HG03097 (cell line): ENCODE measurements around the gene MEGF8.

Experiments
- ATAC-seq: cut with Tn5 transposase; IDR thresholded peaks from one replicate; pipeline ENCODE4 v1.9.1; 2021; ENCODE audit not compliant: unreplicated experiment, low FRiP score

The MEGF8 gene

DNA sequence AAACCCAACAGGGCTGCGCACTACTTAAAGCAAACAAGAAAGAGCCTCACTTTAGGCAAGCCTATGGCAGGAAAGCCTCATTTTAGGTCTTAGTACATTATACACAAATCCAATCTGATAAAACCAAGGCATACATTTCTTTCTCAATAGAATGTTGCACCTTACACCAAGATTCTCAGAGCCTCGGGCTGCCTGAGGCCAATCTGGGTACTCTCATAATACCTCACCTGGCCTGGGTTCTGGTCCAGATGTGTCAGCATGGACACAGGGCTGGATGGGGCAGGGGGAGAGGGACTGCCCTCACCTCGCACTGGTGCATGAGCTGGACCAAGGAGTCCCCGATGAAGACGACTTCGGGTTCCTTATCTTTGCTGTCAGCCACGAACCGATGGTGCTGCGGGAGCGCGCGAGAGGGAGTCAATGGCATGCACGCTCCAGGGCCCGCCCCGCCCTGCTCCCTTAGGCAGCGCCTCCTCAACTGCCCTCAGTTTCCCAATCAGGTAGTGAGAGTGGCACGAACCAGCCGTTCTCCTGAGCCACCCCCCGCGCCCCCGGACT, 23.7 kb upstream of the MEGF8 start, which contains the start of gene PRR19:
Gene PRR19, plus strand, starts transcription at position 487 of the 558 bp plus-strand sequence. CDS start 7,453 bp downstream, outside the sequence.
- ATAC-seq = peak; percentile 21

DNA sequence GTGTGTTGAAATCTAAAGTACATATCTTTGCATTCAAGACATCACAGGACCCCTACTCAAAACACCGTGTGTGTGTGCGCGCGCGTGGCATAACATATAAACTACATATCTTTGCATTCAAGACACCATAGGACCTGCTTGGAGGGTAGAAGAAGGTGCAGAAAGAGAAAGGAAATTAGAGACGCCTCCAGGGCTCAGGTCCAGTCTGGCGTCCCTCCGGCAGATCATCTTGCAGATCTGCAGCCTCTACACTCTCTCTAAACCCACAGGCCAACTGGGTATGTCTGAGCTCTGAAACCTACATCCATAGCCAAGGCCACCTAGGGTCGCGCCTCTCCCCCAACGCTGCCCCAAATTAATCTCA, 22.4 kb upstream of the MEGF8 start:
- no peak for ATAC-seq

DNA sequence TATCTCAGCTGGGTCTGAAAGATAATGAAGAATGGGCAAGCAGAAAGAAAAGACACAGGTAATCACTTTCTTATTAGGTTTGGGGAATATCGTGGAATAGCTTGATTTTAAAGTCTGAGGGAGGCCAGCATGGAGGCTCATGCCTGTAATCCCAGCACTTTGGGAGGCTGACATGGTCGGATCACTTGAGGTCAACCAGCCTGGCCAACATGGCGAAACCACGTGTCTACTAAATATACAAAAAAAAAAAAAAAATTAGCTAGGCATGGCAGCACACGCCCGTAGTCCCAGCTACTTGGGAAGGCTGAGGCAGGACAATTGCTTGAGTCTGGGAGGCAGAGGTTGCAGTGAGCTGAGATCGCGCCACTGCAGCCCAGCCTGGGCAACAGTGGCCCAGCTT, 21.6 kb upstream of the MEGF8 start:
- no peak for ATAC-seq

DNA sequence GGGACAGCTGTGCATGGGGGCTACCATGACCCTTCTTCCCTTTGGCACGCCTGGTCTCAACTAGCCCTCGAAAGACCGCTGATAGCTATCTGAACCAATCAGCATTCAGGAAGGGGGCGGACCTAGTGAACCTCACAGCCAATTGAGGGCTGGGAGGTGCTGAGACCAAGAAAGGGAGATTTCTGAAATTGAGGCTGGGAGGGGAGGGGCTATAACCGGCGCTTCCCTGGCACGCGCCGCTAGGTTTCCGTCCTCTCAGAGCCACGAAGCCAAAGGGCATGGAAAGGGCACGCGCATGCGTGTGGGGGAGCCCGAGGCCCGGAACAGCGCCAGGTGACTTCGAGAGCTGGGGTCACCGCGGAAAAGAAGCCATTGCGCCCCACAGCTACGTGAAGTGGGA, 18.8 kb upstream of the MEGF8 start:
- ATAC-seq = no peak

DNA sequence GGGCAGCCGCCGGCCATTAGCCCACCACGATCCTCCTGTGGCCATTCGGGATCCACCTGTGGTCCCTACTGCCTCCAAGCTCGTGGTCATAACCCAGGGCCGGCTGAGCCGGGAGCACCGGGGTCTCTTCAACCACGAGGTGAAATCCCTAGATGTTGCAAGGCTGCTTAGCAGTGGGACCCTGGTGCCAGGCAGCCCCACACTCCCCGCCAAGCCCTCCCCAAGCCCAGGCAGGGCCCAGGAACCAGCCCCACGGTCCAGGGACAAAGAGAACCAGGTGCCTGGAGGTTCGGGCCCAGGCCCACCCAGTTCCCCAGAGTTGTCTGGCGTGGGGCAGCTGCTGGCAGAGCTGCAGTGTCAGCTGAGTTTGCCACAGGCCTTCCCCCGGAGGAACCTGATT, 15.7 kb upstream of the MEGF8 start:
- ATAC-seq = no peak

DNA sequence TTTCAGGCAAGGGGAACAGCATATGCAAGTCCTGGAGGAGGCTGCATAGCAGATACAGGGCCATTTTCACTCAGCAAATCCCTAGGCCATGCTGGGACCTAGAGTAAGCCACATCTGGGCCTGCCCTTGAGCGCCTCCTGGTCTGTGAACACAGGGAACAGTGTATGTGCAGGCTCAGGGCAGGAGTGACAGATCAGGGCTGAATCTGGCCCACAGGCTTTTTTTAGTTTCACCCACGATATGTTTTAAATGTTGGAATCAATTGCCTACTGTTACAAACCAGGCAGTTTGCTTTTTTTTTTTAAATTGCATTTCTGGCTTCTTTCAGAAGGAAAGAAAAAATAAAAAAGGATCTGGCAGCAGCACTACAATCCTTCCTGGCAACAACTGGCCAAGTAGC, 13.8 kb upstream of the MEGF8 start:
- no peak for ATAC-seq

DNA sequence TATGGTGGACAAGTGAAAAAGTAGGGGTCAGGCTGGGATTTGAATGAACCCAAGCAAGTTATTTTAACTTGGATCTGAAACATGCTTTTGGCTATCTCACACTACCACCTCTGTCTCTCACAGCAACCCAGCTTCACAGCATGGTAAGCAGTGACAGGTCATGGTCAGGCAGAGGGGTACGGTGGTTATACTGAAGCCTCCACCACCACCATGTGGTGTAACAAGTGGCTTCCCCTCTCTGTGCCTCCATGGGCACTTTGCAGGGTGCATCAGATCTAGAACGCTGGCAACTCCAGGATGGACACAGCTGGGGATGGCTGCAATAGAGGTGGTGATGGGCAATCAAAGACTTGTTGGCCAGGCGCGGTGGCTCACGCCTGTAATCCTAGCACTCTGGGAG, 13.1 kb upstream of the MEGF8 start:
- ATAC-seq = no peak

DNA sequence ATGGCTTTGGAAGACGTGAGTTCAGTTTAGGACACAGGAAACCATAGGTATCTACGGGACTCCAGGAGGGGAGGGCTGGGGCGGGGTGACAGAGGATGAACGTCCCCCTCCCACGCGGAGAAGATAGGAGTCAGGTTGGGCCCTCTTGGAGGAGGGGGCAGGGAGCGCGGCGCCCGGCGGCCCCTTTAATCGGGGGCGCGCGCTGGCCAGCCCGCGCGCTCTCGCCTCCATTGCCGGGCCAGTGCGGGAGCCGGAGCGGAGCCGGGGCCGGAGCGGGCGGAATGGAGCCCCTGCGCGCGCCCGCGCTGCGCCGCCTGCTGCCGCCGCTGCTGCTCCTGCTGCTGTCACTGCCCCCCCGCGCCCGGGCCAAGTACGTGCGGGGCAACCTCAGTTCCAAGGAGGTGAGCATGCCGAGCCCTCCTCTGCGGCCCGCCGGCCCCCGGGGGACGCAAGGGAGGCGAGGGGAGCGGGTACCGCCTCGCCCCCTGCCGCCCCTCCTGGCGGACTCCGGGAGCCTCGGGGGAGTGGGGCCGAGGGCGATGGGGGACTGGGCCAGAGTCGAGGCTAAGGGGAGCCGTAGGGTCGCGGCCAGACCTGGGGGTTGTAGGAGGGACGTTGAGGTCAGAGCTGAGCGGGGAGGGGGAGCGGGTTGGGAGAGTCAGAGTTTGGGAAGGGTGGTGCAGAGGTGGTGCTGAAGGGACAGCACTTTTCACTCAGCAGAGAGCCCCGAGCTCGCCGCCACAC, 12.2 kb upstream of the MEGF8 start, which contains the start of gene TMEM145:
Gene TMEM145, plus strand, starts transcription at position 214 of the 744 bp plus-strand sequence. Its CDS starts 68 bp downstream, at position 282.
- no peak for ATAC-seq

DNA sequence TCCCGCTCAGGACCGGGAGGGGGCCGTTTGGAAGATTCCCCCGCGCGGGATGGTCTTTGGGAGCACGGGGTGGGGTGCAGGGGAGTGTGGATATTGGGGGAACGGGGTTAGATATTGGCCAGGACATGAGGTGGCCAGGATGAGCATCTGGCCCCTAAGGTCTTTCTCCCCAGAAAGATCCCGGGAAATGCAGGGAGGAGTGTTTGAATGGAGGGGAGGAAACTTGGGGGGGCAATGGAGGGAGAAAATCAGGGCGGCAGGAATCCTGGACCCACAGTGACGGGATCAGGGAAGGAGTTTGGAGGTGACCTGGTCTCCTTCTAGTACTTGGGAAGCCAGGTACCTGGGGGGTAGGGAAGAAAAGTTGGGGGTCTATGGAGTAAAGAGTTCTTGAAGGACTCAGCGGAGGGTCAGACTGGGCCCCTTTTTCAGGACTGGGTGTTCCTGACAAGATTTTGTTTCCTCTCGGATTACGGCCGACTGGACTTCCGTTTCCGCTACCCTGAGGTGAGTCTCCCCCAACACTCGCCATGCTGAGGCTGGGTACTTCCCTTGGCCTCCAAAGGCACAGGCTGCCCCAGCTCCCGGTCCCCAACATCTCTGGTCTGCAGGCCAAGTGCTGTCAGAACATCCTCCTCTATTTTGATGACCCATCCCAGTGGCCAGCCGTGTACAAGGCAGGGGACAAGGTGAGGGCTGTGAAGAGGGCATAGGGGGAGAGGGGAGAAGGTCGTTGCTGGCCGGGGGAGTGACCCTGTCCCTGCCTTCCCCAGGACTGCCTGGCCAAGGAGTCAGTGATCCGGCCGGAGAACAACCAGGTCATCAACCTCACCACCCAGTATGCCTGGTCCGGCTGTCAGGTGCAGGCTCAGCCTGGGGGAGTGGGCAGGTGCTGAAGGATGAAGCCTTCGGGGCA, 11.3 kb upstream of the MEGF8 start:
- ATAC-seq = no peak

DNA sequence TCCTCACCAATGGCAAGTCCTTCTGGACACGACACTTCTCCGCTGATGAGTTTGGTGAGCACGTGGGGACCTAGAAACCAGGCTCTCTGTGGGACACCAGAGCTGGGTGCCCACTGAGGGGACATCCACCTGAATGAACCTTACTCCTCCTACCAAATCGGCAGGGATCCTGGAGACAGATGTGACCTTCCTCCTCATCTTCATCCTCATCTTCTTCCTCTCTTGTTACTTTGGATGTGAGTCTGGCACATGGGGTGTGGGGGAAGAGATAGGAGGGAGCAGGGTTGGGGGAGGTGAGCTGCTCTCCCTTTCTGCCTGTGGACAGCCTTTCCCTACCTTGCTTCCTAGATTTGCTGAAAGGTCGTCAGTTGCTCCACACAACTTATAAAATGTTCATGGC, 10.4 kb upstream of the MEGF8 start:
- ATAC-seq = no peak

DNA sequence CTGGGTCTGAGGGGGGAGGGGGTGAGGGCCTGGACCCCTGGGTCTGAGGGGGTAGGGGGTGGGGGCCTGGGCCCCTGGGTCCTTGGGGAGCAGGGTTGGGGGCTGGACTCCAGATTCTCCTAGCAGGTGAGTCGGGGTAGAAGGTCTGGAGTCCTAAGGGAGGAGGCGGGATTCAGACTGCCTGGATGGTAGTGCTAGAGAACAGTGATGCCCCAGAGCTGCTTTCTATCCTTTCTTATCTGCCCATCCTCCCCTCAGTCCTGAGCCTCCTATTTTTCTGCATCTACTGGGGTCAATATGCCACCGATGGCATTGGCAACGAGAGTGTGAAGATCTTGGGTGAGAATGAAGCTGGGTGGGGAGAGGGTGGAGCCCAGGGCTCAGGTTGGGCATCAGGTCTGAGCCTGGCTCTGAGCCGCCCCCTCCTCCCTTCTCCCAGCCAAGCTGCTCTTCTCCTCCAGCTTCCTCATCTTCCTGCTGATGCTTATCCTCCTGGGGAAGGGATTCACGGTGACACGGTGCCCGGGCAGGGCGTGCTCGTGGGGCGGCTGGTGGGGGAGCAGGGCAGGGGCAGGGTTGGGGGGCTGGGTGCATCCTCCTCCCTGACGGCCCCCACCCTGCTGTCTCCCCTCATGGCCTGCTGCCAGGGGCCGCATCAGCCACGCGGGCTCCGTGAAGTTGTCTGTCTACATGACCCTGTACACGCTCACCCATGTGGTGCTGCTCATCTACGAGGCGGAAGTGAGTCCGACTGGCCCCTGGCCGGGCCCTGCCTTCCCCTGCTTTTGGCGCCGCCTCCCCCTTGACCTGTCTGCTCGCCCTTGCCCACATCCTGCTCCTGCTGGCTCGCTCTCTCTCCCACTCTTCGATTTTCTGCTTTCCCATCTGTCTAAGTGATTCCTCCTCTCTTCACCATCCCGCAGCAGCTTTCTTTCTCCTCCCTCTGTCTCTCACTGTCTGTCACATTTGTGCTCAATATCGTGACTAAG, 8.9 kb upstream of the MEGF8 start:
- no peak for ATAC-seq

DNA sequence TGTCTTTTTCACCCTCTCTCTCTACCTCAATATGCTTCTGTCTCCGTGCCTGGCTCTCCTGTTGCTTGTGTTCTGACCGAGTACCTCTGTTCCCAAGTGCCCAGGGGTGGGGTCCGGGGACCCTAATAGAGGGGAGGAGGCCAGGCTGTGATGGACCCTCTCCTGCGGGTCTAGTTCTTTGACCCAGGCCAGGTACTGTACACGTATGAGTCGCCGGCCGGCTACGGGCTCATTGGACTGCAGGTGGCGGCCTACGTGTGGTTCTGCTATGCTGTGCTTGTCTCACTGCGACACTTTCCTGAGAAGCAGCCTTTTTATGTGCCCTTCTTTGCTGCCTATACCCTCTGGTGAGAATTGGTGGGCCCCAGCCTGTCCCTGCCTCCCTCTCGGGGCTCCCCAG, 7.9 kb upstream of the MEGF8 start:
- ATAC-seq = no peak

DNA sequence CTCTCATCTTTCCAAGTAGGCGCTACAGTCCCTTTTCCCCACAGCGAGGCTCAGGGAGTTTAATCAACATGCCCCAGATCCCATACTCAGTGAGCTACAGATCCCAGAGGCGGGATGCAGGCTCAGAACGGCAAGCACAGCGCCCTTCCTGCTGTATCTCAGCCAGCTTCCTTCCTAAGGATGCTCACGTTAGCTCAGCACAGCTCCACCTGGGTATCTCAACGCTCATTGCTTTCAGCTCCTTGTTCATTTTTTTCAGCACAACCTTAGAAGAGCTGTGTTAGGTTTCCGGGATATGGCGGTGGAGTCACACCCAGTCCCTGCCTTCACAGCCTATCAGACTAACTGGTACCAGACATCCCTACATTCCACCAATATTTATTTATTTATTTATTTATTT, 3.1 kb upstream of the MEGF8 start:
- no peak for ATAC-seq

DNA sequence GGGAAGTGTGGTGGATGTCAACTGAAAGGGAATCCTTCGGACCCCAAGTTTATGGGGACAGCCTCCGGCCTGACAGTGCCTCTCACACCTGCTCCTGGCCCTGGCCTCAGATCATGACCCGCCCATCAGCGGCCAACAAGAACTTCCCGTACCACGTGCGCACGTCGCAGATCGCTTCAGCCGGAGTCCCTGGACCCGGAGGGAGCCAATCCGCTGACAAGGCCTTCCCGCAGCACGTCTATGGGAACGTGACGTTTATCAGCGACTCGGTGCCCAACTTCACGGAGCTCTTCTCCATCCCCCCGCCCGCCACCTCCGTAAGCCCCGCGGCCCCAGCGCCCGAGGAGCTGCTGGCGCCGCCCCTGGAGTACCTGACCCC, 2.0 kb upstream of the MEGF8 start:
- no peak for ATAC-seq

DNA sequence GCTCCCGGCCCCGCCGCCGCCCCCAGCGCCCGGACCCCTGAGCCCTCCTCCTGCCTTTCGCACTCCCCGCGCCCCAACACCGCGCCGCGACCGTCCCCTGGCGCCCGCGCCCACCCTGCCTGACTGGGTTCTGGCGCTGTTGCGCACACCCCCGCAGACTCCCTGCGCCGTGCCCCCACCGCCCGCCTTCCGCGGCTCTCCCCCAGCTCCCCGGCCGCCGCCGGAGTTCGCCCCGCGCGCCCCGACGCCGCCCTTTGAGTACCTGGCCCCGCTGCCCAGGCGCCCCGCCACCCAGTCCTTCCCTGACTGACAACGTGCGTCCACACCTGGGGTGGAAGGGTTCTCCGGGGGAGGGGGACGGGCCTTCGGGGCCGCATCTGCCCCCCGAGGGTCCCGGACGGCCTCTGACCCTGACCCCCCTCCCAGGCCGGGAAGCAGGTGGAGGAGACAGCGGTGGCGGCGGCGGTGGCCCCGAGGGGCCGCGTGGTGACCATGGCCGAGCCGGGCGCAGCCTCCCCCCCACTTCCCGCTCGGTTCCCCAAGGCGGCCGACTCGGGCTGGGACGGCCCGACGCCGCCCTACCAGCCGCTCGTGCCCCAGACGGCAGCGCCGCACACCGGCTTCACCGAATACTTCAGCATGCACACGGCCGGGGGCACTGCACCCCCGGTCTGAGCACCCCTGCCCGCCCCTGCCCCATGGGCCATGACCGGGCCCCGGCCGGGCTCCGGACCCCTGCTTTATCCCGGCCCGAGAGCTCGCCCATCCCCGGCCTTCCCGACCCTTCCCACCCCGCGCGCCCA, 1.4 kb upstream of the MEGF8 start:
- ATAC-seq = no peak

DNA sequence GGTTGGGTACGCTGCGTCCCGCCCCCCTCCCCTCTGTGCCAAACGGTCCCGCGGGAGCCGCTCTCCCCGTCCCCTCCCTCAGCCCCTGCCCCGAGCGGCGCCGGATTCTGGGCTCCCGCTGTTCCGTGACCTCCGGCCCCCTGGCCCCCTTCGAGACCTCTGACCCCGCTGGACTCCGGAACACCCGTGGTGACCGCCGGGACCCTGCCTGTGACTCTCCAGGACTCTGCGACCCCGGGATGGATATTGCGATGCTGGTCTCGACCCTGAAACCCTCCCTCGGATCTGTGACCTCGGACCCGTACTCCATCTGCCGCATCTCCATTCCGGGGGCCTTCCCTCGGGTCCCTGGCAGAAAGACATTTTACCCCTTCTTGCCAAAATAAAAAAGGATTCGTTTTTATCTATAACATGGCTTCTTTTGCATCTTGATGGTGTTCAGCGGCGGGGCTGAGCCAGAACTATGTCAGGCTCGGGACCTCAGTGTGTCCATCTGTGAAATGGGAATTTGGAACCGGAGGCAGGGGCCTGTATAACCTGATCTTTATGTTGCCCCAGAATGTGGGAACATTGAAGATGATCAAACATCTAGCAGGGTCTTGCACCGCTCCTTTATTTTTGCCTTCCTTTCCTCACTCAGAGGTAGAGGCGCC, 654 bp upstream of the MEGF8 start:
- no peak for ATAC-seq

DNA sequence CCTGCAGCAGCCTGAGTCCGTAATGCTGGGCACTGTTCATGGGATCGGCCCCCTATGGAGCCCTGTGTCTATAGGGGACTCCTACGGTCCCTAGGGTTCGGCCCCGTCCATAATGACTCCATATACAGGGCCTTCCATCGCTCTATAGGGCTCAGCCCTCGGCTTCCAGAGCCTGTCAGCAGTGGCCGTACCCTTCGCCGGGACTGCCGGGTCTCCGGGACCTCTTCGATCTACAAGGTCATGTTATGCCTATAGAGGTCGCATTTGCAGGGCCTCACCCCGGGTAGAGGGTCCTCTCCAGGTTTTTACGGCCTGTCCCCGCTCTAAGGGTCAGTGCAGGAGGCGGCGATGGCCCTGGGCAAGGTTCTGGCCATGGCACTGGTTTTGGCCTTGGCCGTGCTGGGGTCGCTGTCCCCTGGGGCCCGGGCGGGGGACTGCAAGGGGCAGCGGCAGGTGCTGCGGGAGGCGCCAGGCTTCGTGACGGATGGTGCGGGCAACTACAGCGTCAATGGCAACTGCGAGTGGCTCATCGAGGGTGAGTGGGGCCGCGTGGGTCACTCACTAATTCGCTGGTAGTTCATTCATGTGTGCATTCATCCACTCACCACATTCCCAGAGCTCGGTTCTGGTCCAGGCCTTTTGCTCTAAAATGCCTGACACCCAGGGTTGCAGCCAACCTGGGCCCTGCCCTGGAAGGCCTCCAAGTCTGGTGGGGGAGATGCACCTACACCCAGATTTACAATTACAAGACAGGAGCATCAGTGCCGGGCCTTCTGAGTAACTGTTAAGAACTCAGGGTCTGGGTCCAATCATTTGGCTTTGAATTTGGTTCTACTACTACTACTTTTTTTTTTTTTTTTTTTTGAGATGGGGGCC, 699 bp downstream of the MEGF8 start:
- peak; percentile 5 for ATAC-seq

DNA sequence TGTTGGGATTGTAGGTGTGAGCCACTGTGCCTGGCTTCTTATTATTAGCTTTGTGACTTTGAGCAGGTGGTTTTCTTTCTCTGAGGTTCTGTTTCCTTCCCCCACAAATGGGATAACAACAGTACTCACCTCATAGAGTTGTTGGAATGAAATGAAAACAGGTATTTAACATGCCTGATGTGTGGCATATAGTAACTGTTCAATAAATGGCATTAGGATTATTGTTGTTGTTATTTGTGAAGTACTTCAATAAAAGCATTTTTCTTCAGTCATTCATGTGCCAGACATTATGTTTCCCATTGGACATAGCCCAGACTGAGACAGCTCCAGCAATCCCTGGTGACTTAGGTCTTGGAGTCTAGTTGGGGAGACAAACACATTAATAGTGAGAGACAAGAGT, 1.5 kb downstream of the MEGF8 start:
- ATAC-seq = no peak
